NCI-H1694 treated with DMSO at 0.1 percent for 48 hours (cell line): ENCODE results near the gene DIP2B.
"Not testable (repeated sequence)": the region's sequence is repeated elsewhere in the genome, so short reads cannot be mapped to it uniquely, and the experiment has no call there.

ENCODE experiments used
- DNase-seq: peaks from one replicate; lab custom pipeline; 2025; lab: John Stamatoyannopoulos, UW

The DIP2B gene

GRCh38 chr12:50518090-50518489 is 13.3 kb downstream of the DIP2B start:
- no peak for DNase-seq

- DNase-seq: no peak
Observed at GRCh38 chr12:50519353-50519752, 14.6 kb downstream of the DIP2B start.

GRCh38 chr12:50520416-50521207 is 15.8 kb downstream of the DIP2B start:
- no peak for DNase-seq

GRCh38 chr12:50521781-50522180 is 17.0 kb downstream of the DIP2B start:
- DNase-seq: not testable (repeated sequence)

GRCh38 chr12:50523772-50524171 is 19.0 kb downstream of the DIP2B start:
- DNase-seq: no peak

GRCh38 chr12:50524621-50525020 is 19.8 kb downstream of the DIP2B start:
- no peak for DNase-seq

GRCh38 chr12:50525422-50525821 is 20.6 kb downstream of the DIP2B start:
- no peak for DNase-seq

GRCh38 chr12:50527359-50527726 is 22.6 kb downstream of the DIP2B start:
- DNase-seq: no peak

- DNase-seq: no peak
Observed at GRCh38 chr12:50528800-50529199, 24.0 kb downstream of the DIP2B start.

GRCh38 chr12:50529345-50529744 is 24.6 kb downstream of the DIP2B start:
- DNase-seq: no peak

GRCh38 chr12:50530532-50530931 is 25.7 kb downstream of the DIP2B start:
- no peak for DNase-seq

- DNase-seq: no peak
Observed at GRCh38 chr12:50533203-50533584, 28.4 kb downstream of the DIP2B start.

- DNase-seq: no peak
Observed at GRCh38 chr12:50533971-50534370, 29.2 kb downstream of the DIP2B start.

- no peak for DNase-seq
Observed at GRCh38 chr12:50536831-50537537, 32.2 kb downstream of the DIP2B start.

GRCh38 chr12:50537538-50537919 is 32.7 kb downstream of the DIP2B start:
- no peak for DNase-seq

GRCh38 chr12:50538182-50538581 is 33.4 kb downstream of the DIP2B start:
- DNase-seq: no peak

- DNase-seq: no peak
Observed at GRCh38 chr12:50541139-50541538, 36.4 kb downstream of the DIP2B start.

- no peak for DNase-seq
Observed at GRCh38 chr12:50542448-50542847, 37.7 kb downstream of the DIP2B start.

GRCh38 chr12:50543188-50543587 is 38.4 kb downstream of the DIP2B start:
- not testable (repeated sequence) for DNase-seq

- DNase-seq: no peak
Observed at GRCh38 chr12:50545213-50545612, 40.4 kb downstream of the DIP2B start.

- no peak for DNase-seq
Observed at GRCh38 chr12:50545786-50546185, 41.0 kb downstream of the DIP2B start.

GRCh38 chr12:50546441-50547318 is 41.9 kb downstream of the DIP2B start:
- no peak for DNase-seq

GRCh38 chr12:50547742-50548141 is 43.0 kb downstream of the DIP2B start:
- DNase-seq: no peak
